Measurements from ENCODE around the gene SPSB3.
A peak's percentile ranks its signal among the peaks of the same experiment; 100 is the strongest.

The SPSB3 gene

GRCh38 chr16:1775846-1776671 is 6.3 kb downstream of the SPSB3 start:
- DNase-seq (ENCODE audit: low read depth in 2 of 3, low spot score in 1 of 3), result no peak

DNA sequence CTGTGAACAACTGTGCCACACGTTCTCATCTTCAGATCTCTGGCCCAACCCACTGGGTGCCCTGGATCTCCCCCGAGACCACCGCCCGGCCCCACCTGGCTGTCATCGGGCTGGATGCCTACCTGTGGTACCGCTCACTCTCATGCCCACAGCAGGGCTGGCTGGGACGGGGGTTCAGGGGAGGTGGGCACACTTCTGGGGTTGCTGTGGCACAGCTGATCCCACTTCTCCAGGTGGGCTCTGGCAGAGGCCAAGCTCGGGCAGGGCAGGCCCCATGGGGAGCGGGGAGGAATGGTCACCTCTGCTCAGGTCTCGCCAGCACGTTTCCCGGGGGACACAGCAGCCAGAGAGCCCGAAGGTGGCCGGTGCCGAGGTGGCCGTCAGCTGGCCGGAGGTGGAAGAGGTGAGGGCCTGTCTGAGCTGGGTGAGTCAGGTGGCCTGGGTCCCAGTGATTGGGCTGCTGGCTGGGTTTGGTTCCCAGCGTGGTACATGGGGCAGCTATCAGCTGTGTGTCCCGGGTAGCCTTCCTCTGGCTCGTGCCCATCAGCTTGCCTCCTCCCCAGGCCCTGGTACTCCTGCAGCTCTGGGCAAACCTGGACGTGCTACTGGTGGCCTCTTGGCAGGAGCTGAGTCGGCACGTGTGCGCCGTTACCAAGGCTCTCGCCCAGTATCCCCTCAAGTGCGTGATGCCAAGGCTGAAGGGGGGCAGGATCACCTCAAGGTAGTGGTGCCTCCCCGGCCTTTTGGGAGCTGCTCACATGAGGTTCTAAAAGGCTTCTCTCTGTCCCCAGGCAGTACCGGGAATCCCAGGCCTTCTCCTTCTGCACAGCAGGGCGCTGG is 7.1 kb downstream of the SPSB3 start:
- no peak for DNase-seq (ENCODE audit: low read depth in 2 of 3, low spot score in 1 of 3)

- DNase-seq (ENCODE audit: low read depth in 2 of 3, low spot score in 1 of 3), result no peak
These were observed 8.0 kb downstream of the SPSB3 start for GRCh38 chr16:1774448-1774780.

- DNase-seq (ENCODE audit: low read depth in 2 of 3, low spot score in 1 of 3), result peak in 2 of 3 donors; percentile 8 to 16
These were observed 8.5 kb downstream of the SPSB3 start for GRCh38 chr16:1773703-1774447.

DNA sequence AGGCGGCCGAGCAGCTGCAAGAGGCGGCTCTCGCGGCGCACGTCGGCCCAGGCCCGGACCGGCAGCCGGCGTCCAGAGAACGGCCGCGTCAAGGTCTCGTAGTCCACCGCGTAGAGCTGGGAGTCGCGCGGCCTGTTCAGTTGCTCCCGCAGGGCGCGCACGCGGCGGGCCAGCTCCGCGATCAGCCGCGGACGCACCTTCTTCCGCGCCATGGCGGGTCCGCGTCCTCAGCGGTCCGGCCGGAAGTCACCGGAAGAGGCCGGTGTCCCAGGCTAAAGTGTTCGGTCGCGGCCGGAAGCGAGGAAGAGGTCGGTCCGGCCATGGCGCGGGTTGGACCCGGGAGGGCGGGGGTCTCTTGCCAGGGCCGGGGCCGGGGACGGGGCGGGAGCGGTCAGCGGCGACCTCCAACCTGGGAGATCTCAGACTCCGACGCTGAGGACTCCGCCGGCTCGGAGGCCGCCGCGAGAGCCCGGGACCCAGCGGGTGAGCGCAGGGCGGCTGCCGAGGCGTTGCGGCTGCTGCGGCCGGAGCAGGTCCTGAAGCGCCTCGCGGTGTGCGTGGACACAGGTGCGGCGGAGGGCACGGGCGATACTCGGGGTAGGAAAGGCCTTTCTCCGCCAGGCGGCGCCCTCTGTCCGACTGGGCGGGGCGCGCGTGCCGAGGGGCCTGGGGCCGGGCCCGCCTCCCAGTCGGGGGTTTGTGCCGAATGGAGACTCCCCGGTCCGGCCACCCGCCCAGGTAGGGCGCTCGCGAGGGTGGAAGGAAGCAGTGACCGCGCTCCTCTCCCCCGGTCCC is 9.3 kb downstream of the SPSB3 start, which contains the start of gene MRPS34:
TSS of gene MRPS34 (minus strand) at position 227 of the 795 bp plus-strand sequence. CDS start at position 212, 15 bp downstream.
- DNase-seq (ENCODE audit: low read depth in 2 of 3, low spot score in 1 of 3), result peak; percentile 65 to 75 (median 72)

DNA sequence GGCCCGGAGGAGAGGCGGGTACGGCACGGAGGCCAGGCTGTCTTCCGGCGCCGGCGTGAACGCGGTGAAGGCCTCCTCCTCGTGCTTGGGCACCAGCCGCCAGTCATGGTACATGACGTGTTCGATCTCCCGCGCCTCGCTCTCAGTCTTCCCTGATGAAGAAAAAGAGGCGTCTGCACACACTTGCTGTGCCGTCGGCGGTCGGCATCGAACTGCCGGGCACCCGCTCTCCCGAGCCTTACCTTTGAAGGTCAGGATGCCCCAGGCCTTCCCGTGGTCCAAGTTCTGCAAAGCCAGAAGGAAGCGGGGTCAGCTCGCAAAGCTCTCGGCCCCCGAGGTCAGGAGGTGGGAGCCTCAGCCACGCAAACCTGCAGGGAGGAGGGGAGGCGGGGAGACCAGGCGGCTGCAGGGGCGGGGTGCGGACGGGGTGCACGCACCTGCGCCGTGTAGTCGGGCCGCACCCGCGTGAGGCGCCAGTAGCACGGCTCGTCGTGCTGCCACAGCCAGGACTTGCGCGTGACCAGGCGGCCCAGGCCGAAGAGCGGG is 9.9 kb downstream of the SPSB3 start, which contains the start of gene EME2:
TSS of gene EME2 (plus strand) at position 449 of the 546 bp plus-strand sequence. CDS start 418 bp downstream, outside the sequence.
- DNase-seq (ENCODE audit: low read depth in 2 of 3, low spot score in 1 of 3), result peak; percentile 40 to 47 (median 41)

DNA sequence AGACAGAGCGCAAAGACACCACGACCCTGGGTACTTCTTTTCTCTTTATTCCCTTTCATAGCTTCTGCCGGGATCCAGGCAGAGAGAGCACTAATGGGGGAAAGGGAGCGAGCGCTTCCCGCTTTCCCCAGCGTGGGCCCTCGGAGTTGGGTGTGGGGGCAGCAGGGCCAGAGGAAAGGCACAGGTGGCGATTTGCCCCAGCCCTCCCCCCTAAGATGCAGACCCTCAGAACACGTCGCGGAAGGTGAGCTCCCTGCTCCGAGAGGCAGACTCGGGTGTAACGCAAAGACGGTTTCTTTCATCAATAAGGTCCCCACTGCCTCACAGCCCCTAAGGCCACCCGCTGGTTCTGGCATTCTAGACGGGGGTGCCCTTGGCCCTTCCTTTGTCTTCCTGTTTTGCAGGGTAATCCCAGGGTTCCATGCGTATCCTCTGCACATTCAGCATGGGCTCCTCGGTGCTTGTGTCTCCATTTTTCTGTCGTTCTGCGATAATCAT is 10.5 kb downstream of the SPSB3 start:
- no peak for DNase-seq (ENCODE audit: low read depth in 2 of 3, low spot score in 1 of 3)

DNA sequence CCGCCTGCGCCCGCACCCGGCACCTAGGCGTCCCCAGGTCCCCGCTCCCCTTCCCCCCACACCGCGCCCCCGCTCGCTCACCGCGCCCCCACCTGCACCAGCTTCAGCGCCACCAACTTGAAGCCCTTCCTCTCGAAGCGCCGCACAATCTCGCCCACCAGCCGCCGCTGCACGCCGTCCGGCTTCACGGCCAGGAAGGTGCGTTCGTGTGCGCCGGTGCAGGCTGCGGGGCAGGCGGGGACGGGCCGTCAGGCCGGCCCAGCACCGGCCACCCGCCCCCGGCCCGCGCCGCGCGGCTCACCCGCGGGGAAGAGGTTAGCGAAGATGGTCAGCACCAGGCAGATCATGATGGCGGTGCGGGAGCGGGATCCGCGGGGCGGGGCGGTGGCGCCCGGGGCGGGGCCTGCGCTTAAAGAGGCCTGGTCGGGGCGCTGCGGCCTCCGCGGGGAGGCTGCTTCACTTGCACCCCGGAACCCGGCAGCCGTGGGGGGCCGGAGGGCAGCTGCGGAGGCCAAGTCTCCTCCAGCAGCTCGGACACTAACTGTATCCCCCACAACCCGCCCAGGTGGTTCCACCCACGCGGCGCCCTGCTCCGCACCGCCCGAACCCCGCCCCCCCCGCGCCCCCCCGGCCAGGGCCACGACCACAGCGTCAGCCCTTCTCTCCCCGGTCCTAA is 11.0 kb downstream of the SPSB3 start, which contains the start of gene NME3:
TSS of gene NME3 (minus strand) at position 356 of the 676 bp plus-strand sequence. CDS start at position 347, 9 bp downstream.
- DNase-seq (ENCODE audit: low read depth in 2 of 3, low spot score in 1 of 3), result peak; percentile 54 to 79 (median 77)

GRCh38 chr16:1770328-1771187 is 11.8 kb downstream of the SPSB3 start:
- peak in 2 of 3 donors; percentile 39 to 51 for DNase-seq (ENCODE audit: low read depth in 2 of 3, low spot score in 1 of 3)

DNA sequence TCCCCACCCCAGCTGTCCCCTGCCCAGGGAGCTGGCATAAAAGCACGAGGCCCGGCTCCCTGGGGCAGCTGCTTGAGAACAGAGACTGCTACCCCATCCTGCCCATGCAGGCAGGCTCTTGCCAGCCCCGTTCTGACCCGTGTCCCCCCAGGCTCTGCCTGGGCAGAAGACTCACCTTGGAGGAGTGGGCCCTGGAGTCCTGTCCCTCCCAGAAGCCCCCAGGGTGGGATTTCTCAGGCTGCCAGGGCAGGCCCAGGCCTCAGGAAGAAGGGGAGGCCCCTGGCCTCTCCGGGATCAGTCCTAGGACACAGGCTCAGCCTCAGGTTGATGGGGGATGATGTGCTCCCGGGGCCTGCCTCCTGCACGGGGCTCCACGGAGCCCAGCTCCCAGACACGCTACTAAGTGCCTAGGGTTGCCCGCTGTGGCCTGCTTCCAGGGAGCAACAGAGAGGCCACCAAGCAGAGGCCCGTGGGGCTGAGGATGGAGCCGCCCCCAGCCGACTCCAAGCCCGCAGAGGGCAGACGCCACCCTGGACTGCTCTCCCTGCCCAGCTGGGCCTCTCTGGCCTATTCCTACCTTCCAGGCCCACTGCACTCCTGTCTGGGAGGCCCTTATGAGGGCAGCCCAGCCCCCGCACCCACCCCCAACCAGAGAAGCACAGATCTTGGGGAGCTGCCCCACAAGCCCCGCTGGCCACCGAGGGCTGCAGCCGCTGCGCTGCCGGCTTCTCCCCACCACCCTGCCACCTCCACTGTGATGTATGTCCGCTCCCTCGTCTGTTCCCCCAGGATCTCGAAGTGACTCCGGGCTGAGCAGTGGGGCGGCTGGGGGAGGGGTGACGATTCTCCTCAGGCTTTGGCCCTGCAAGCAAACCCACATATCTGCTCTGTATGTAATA is 12.7 kb downstream of the SPSB3 start:
- no peak for DNase-seq (ENCODE audit: low read depth in 2 of 3, low spot score in 1 of 3)

GRCh38 chr16:1768767-1769401 is 13.5 kb downstream of the SPSB3 start:
- no peak for DNase-seq (ENCODE audit: low read depth in 2 of 3, low spot score in 1 of 3)

DNA sequence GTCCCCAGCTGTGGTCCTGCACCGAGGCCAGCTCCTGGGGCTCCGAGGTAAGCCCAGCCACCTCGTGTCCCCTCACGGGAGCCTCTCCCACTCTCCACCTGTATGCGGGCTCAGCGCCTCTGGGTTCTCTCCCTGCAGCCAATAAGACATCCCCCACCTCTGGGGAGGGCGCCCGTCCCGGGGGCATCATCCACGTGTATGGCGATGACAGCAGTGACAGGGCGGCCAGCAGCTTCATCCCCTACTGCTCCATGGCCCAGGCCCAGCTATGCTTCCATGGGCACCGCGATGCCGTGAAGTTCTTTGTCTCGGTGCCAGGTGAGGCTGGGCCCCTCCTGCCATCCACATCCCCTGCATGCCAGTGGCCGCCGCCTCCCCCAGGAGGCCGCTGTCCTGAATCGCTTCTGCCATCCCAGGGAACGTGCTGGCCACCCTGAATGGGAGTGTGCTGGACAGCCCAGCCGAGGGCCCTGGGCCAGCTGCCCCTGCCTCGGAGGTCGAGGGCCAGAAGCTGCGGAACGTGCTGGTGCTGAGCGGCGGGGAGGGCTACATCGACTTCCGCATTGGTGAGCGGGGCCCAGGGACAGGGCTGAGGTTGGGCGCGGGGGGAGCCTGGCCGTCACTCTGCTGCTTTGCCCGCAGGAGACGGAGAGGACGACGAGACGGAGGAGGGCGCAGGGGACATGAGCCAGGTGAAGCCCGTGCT is 14.2 kb downstream of the SPSB3 start:
- no peak for DNase-seq (ENCODE audit: low read depth in 2 of 3, low spot score in 1 of 3)

DNA sequence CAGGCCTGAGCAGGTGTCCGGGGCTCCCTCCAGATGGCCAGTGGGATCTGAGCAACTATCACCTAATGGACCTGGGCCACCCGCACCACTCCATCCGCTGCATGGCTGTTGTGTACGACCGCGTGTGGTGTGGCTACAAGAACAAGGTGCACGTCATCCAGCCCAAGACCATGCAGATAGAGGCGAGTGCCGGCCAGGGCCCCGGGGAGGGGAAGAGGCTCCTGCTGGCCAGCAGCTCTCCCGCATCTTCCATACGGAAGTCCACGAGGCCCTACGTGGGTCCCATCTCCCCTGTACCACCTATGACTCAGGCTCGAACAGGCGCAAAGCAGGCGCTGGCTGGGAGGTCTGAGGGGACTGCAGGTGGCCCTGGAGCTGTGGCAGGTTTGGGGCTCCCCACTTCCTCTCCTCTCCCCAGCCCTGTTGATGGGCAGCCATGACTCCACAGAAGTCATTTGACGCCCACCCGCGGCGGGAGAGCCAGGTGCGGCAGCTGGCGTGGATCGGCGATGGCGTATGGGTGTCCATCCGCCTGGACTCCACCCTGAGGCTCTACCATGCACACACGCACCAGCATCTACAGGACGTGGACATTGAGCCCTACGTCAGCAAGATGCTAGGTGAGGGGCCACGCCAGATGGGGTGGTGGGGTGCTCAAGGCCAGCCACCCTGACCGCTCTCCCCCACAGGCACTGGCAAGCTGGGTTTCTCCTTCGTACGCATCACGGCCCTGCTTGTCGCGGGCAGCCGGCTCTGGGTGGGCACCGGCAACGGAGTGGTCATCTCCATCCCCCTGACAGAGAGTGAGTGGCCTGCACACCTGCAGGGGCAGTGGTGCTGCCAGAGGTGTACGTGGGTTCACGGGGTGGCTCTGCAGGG is 15.0 kb downstream of the SPSB3 start:
- no peak for DNase-seq (ENCODE audit: low read depth in 2 of 3, low spot score in 1 of 3)

GRCh38 chr16:1766701-1767100 is 15.7 kb downstream of the SPSB3 start:
- no peak for DNase-seq (ENCODE audit: low read depth in 2 of 3, low spot score in 1 of 3)

GRCh38 chr16:1766231-1766630 is 16.1 kb downstream of the SPSB3 start:
- DNase-seq (ENCODE audit: low read depth in 2 of 3, low spot score in 1 of 3), result no peak
